Measurements from ENCODE around the gene CLEC20A. TPM values are rescaled to one million over a fixed set of nuclear protein-coding genes. Genes with fewer than 3 reads are reported as not detected.
A peak's percentile ranks its signal among the peaks of the same experiment; 100 is the strongest.

Gene CLEC20A
- polyA plus RNA-seq, 1 donor (not counting 4 experiments of a cell fraction or from before 2014, with no cell fraction given) = not detected

GRCh38 chr1:178543290-178543607 is 46.5 kb upstream of the CLEC20A start:
- no peak for DNase-seq (ENCODE audit: low read depth, low spot score)
- no peak for FAIRE-seq

GRCh38 chr1:178542554-178543289 is 46.0 kb upstream of the CLEC20A start:
- Histone ChIP-seq H4K20me1 (ENCODE audit: control insufficient read depth, extremely low read depth, insufficient read depth, low read length) (no peaks in the 10 kb centered on the region), H3K4me1 (ENCODE audit: control insufficient read depth, extremely low read depth, insufficient read depth, low read length) (peaks cover 44% of the 10 kb centered on the region), H3K27me3 (ENCODE audit: control insufficient read depth, extremely low read depth, insufficient read depth, low read length) (no peaks in the 10 kb centered on the region)

More at GRCh38 chr1:178543290-178543607, 46.5 kb upstream of the CLEC20A start:
- no peaks in the 10 kb centered on the region for H3K36me3 ChIP-seq (ENCODE audit: control insufficient read depth in 2 of 2, extremely low read depth in 1 of 2, insufficient read depth in 2 of 2, low read length in 2 of 2)
- peak overlapping the region; percentile 99 for H3K4me2 ChIP-seq (ENCODE audit: control insufficient read depth, extremely low read depth, insufficient read depth, low read depth, low read length)
- H2AFZ ChIP-seq (ENCODE audit: control insufficient read depth, low read length) = peak overlapping the region; percentile 100
- H3K27me3 ChIP-seq (ENCODE audit: control insufficient read depth, extremely low read depth, insufficient read depth, low read length) = no peaks in the 10 kb centered on the region
- peak overlapping the region; percentile 68 to 97 (median 90) for H3K4me3 ChIP-seq (ENCODE audit: control insufficient read depth in 2 of 3, extremely low read depth in 1 of 3, insufficient read depth in 2 of 3, low read depth in 1 of 3, low read length in 3 of 3)
- H4K20me1 ChIP-seq (ENCODE audit: control insufficient read depth, extremely low read depth, insufficient read depth, low read length) = no peaks in the 10 kb centered on the region
- TF ChIP-seq CTCF (optimal IDR thresholded peaks at IDR 0.05 in 1 of 3, IDR thresholded peaks at IDR 0.05 in 1 of 3, conservative IDR thresholded peaks at IDR 0.05 in 1 of 3; ENCODE audit: extremely low read depth in 1 of 3, insufficient read depth in 2 of 3, low read length in 3 of 3) = no peak
- no peak for TF ChIP-seq EZH2 (IDR thresholded peaks at IDR 0.05; ENCODE audit: low read length)
- H3K9me1 ChIP-seq (ENCODE audit: control insufficient read depth, extremely low read depth, insufficient read depth, low read length) = no peaks in the 10 kb centered on the region
- no peaks in the 10 kb centered on the region for H3K79me2 ChIP-seq (ENCODE audit: control insufficient read depth, insufficient read depth, low read length)
- peak overlapping the region; percentile 36 for H3K27ac ChIP-seq (ENCODE audit: control insufficient read depth, insufficient read depth, low read length)
- peak overlapping the region; percentile 75 for H3K9ac ChIP-seq (ENCODE audit: control insufficient read depth, extremely low read depth, insufficient read depth, low read length)
- dilution Hi-C loops (cut with MboI; ENCODE audit: extremely low pct_ligation_motif_present, low sequenced_read_pairs) = no loop called here
- H3K4me1 ChIP-seq (ENCODE audit: control insufficient read depth, extremely low read depth, insufficient read depth, low read length) = peaks cover 39% of the 10 kb centered on the region
- no peaks in the 10 kb centered on the region for H3K9me3 ChIP-seq (ENCODE audit: control insufficient read depth, low read depth, low read length)

More at GRCh38 chr1:178542554-178543289, 46.0 kb upstream of the CLEC20A start:
- DNase-seq (ENCODE audit: low read depth, low spot score) (no peak), FAIRE-seq (no peak)
- peak overlapping the region; percentile 68 to 97 (median 90) for H3K4me3 ChIP-seq (ENCODE audit: control insufficient read depth in 2 of 3, extremely low read depth in 1 of 3, insufficient read depth in 2 of 3, low read depth in 1 of 3, low read length in 3 of 3)
- H2AFZ ChIP-seq (ENCODE audit: control insufficient read depth, low read length) = peak overlapping the region; percentile 100
- H3K9me3 ChIP-seq (ENCODE audit: control insufficient read depth, low read depth, low read length) = no peaks in the 10 kb centered on the region
- no peaks in the 10 kb centered on the region for H3K9me1 ChIP-seq (ENCODE audit: control insufficient read depth, extremely low read depth, insufficient read depth, low read length)
- no peaks in the 10 kb centered on the region for H3K79me2 ChIP-seq (ENCODE audit: control insufficient read depth, insufficient read depth, low read length)
- H3K4me2 ChIP-seq (ENCODE audit: control insufficient read depth, extremely low read depth, insufficient read depth, low read depth, low read length) = peak overlapping the region; percentile 99
- H3K9ac ChIP-seq (ENCODE audit: control insufficient read depth, extremely low read depth, insufficient read depth, low read length) = peak overlapping the region; percentile 75
- peak overlapping the region; percentile 36 for H3K27ac ChIP-seq (ENCODE audit: control insufficient read depth, insufficient read depth, low read length)
- TF ChIP-seq CTCF (optimal IDR thresholded peaks at IDR 0.05 in 1 of 3, IDR thresholded peaks at IDR 0.05 in 1 of 3, conservative IDR thresholded peaks at IDR 0.05 in 1 of 3; ENCODE audit: extremely low read depth in 1 of 3, insufficient read depth in 2 of 3, low read length in 3 of 3) (peak; percentile 67 to 93 (median 86)), EZH2 (IDR thresholded peaks at IDR 0.05; ENCODE audit: low read length) (no peak)
- dilution Hi-C loops (cut with MboI; ENCODE audit: extremely low pct_ligation_motif_present, low sequenced_read_pairs) = no loop called here
- no peaks in the 10 kb centered on the region for H3K36me3 ChIP-seq (ENCODE audit: control insufficient read depth in 2 of 2, extremely low read depth in 1 of 2, insufficient read depth in 2 of 2, low read length in 2 of 2)

Measured in keratinocyte (primary cell).